Mammary epithelial cell (primary cell): ENCODE results near the gene INHBB.

ENCODE experiments used
- CTCF ChIP-seq, 2 donors: IDR thresholded peaks in 1 of 2; conservative IDR thresholded peaks in 1 of 2; 2 replicates each; pipeline ENCODE4 v1.5.1; 2011 to 2012; ENCODE audit warnings: inconsistent platforms in 2 of 2, low read length in 2 of 2, mild to moderate bottlenecking in 2 of 2, control low read depth in 1 of 2, low read depth in 1 of 2; ENCODE audit not compliant: insufficient read depth in 1 of 2; ENCODE audit errors: extremely low read depth in 1 of 2
- EZH2 ChIP-seq: IDR thresholded peaks from 2 replicates; pipeline ENCODE4 v1.6.1; 2012; ENCODE audit warnings: low read length, inconsistent platforms, borderline replicate concordance

GRCh38 chr2:120384486-120385354 is 38.8 kb downstream of the INHBB start:
- no peak for TF ChIP-seq CTCF (conservative IDR thresholded peaks at IDR 0.05 in 1 of 2, IDR thresholded peaks at IDR 0.05 in 1 of 2; ENCODE audit: extremely low read depth in 1 of 2, insufficient read depth in 1 of 2, low read depth in 1 of 2, low read length in 2 of 2)
- TF ChIP-seq EZH2: no peak
